Astrocyte (in vitro differentiated cells and primary cell): ENCODE measurements around the gene PIK3R6. TPM values are rescaled to one million over a fixed set of nuclear protein-coding genes. Genes with fewer than 3 reads are reported as not detected.
"Not testable (repeated sequence)": the region's sequence is repeated elsewhere in the genome, so short reads cannot be mapped to it uniquely, and the experiment has no call there.

ENCODE experiments used
- DNase-seq: peaks from one replicate; pipeline ENCODE4 v3.0.0-alpha.2; 2010; ENCODE audit warnings: low read depth
- FAIRE-seq: peaks from 2 replicates; lab custom pipeline; 2011; peaks lifted over from hg19 to GRCh38; lab: Jason Lieb, UNC
- H2AFZ ChIP-seq: 2 replicates; pipeline ENCODE4 v1.6.0; 2012; ENCODE audit warnings: low read depth, low read length, inconsistent platforms
- H3K27ac ChIP-seq: 2 replicates; pipeline ENCODE4 v1.5.1; 2011; ENCODE audit warnings: low read depth, low read length, inconsistent platforms
- H3K27me3 ChIP-seq: 2 replicates; pipeline ENCODE4 v1.6.0; 2011; ENCODE audit warnings: low read length, inconsistent platforms; ENCODE audit not compliant: insufficient read depth
- H3K36me3 ChIP-seq: 2 replicates; pipeline ENCODE4 v1.5.1; 2011; ENCODE audit warnings: low read length, inconsistent platforms; ENCODE audit not compliant: insufficient read depth
- H3K4me1 ChIP-seq: 2 replicates; pipeline ENCODE4 v1.5.1; 2011; ENCODE audit warnings: low read length, inconsistent platforms; ENCODE audit not compliant: insufficient read depth
- H3K4me2 ChIP-seq: 2 replicates; pipeline ENCODE4 v1.6.0; 2012; ENCODE audit warnings: low read length, inconsistent platforms
- H3K4me3 ChIP-seq: 2 replicates; pipeline ENCODE4 v1.5.1; 2011; ENCODE audit warnings: low read depth, mild to moderate bottlenecking, low read length, inconsistent platforms; ENCODE audit not compliant: insufficient read depth
- H3K79me2 ChIP-seq: 2 replicates; pipeline ENCODE4 v1.6.0; 2012; ENCODE audit warnings: mild to moderate bottlenecking, low read length, inconsistent platforms; ENCODE audit not compliant: insufficient read depth
- H3K9ac ChIP-seq: 2 replicates; pipeline ENCODE4 v1.6.0; 2012; ENCODE audit warnings: mild to moderate bottlenecking, low read length, inconsistent platforms
- H3K9me3 ChIP-seq: 2 replicates; pipeline ENCODE4 v1.5.1; 2012; ENCODE audit warnings: low read depth, mild to moderate bottlenecking, low read length, inconsistent platforms; ENCODE audit not compliant: insufficient read depth
- H4K20me1 ChIP-seq: 2 replicates; pipeline ENCODE4 v1.6.0; 2012; ENCODE audit warnings: low read length, inconsistent platforms; ENCODE audit not compliant: insufficient read depth
- H3K27ac Mint-ChIP-seq: one replicate; pipeline ENCODE4 v1.8.0; 2021; ENCODE audit warnings: mild to moderate bottlenecking, mixed read lengths; ENCODE audit not compliant: unreplicated experiment
- H3K27me3 Mint-ChIP-seq: one replicate; pipeline ENCODE4 v1.8.0; 2021; ENCODE audit warnings: low read depth, mixed read lengths; ENCODE audit not compliant: unreplicated experiment
- H3K36me3 Mint-ChIP-seq: one replicate; pipeline ENCODE4 v1.8.0; 2021; ENCODE audit warnings: low read depth, mixed read lengths; ENCODE audit not compliant: unreplicated experiment
- H3K4me1 Mint-ChIP-seq: one replicate; pipeline ENCODE4 v1.8.0; 2021; ENCODE audit warnings: low read depth, mixed read lengths; ENCODE audit not compliant: unreplicated experiment
- H3K4me3 Mint-ChIP-seq: one replicate; pipeline ENCODE4 v1.8.0; 2021; ENCODE audit warnings: mild to moderate bottlenecking, moderate library complexity, mixed read lengths; ENCODE audit not compliant: unreplicated experiment
- H3K9me3 Mint-ChIP-seq: one replicate; pipeline ENCODE4 v1.8.0; 2021; ENCODE audit warnings: mild to moderate bottlenecking, mixed read lengths; ENCODE audit not compliant: unreplicated experiment
- CTCF ChIP-seq: IDR thresholded peaks from 2 replicates; pipeline ENCODE4 v1.5.1; 2011; ENCODE audit warnings: low read depth, mild to moderate bottlenecking, inconsistent platforms, low read length, moderate library complexity; ENCODE audit not compliant: insufficient read depth
- EZH2 ChIP-seq: IDR thresholded peaks from 2 replicates; pipeline ENCODE4 v1.6.1; 2012; ENCODE audit warnings: mild to moderate bottlenecking, low read length, inconsistent platforms; ENCODE audit not compliant: insufficient read depth
- total RNA-seq: library from RNA; stranded (reverse); gene quantifications from 2 replicates; pipeline ENCODE4 v1.2.1, GENCODE V29; 2021

PIK3R6 gene
- total RNA-seq, 1 donor from 2014 or later = not detected

GRCh38 chr17:8856869-8857575, 10.5 kb downstream of the PIK3R6 start:
- Histone ChIP-seq H3K79me2 (no peaks in the 10 kb centered on the region), H3K36me3 (no peaks in the 10 kb centered on the region), H4K20me1 (no peaks in the 10 kb centered on the region), H3K9me3 (no peaks in the 10 kb centered on the region), H3K4me2 (no peak overlapping the region), H3K4me3 (no peak overlapping the region), H3K9ac (no peak overlapping the region), H3K27me3 (no peaks in the 10 kb centered on the region), H3K4me1 (peaks cover 20% of the 10 kb centered on the region), H3K27ac (no peak overlapping the region), H2AFZ (no peak overlapping the region)
- Mint-ChIP-seq H3K4me3 (peak overlapping the region; percentile 57), H3K27ac (peak overlapping the region; percentile 99), H3K36me3 (no peaks in the 10 kb centered on the region), H3K27me3 (no peaks in the 10 kb centered on the region), H3K9me3 (no peaks in the 10 kb centered on the region), H3K4me1 (peaks cover 26% of the 10 kb centered on the region)
- no peak for TF ChIP-seq EZH2
- no peak for TF ChIP-seq CTCF
- FAIRE-seq (no peak), DNase-seq (no peak)

GRCh38 chr17:8856205-8856603, 11.3 kb downstream of the PIK3R6 start:
- not testable (repeated sequence) for H4K20me1 ChIP-seq, DNase-seq, FAIRE-seq, H3K27ac ChIP-seq, H3K36me3 ChIP-seq, H3K4me3 Mint-ChIP-seq, H3K36me3 Mint-ChIP-seq, H3K27me3 ChIP-seq, H3K4me3 ChIP-seq, H3K4me2 ChIP-seq, H2AFZ ChIP-seq, H3K79me2 ChIP-seq, H3K27ac Mint-ChIP-seq, H3K9me3 Mint-ChIP-seq, H3K27me3 Mint-ChIP-seq, H3K9me3 ChIP-seq, H3K9ac ChIP-seq
- peaks cover 24% of the 10 kb centered on the region for H3K4me1 Mint-ChIP-seq
- H3K4me1 ChIP-seq = peaks cover 20% of the 10 kb centered on the region

GRCh38 chr17:8855477-8856204, 11.8 kb downstream of the PIK3R6 start:
- Histone ChIP-seq H3K79me2 (no peaks in the 10 kb centered on the region), H3K27me3 (no peaks in the 10 kb centered on the region), H3K36me3 (no peaks in the 10 kb centered on the region), H4K20me1 (no peaks in the 10 kb centered on the region), H3K9ac (no peak overlapping the region), H2AFZ (no peak overlapping the region), H3K4me3 (no peak overlapping the region), H3K9me3 (no peaks in the 10 kb centered on the region), H3K27ac (no peak overlapping the region), H3K4me2 (no peak overlapping the region), H3K4me1 (peaks cover 20% of the 10 kb centered on the region)
- DNase-seq (no peak), FAIRE-seq (peak; percentile 76)
- Mint-ChIP-seq H3K4me3 (no peak overlapping the region), H3K27me3 (no peaks in the 10 kb centered on the region), H3K4me1 (peaks cover 24% of the 10 kb centered on the region), H3K27ac (no peak overlapping the region), H3K9me3 (no peaks in the 10 kb centered on the region), H3K36me3 (no peaks in the 10 kb centered on the region)
- TF ChIP-seq EZH2 (no peak), CTCF (no peak)
